SK-MEL-5 (cell line): ENCODE results near the gene TAB3. TPM values are rescaled to one million over a fixed set of nuclear protein-coding genes. Genes with fewer than 3 reads are reported as not detected.
A peak's percentile ranks its signal among the peaks of the same experiment; 100 is the strongest.

Source experiments
- DNase-seq: peaks from one replicate; pipeline ENCODE4 v3.0.0-alpha.2; 2016; ENCODE audit warnings: low read depth, low spot score
- in situ Hi-C: cut with HindIII; loops from 2 replicates; pipeline ENCODE4 v1.10.0; 2016; ENCODE audit warnings: low sequenced_read_pairs, high pct_unique_total_duplicates, low pct_unique_long_range_greater_than_20kb
- total RNA-seq: library from RNA; depleted of rRNA; stranded (reverse); fragments of >200 nt; shearing (Covaris generic); gene quantifications from 2 replicates; pipeline ENCODE4 v1.2.3, GENCODE V29; 2014

TAB3 gene
- total RNA-seq, 1 experiment from 2014 or later, result 28.0 TPM

DNA sequence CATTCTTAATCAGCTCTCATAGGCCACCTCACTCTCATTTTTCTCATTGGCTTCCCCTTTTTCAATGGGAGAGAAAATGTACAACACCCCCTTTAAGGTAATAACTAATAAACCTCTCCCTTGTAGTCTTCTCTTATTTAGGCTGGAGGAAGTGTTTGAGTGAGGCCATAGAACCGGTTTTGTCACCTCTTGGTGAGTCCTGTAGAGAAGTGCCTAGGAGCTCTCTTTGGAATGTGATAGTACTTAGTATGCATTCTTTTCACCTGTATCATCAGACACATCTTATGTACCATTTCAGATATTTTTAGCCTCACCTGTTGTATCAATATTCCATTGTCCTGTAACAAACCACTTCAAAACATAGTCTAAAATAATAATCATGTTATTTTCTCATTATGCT lies 3.5 kb upstream of the TAB3 start:
- in situ Hi-C loops, result no loop called here
- no peak for DNase-seq

DNA sequence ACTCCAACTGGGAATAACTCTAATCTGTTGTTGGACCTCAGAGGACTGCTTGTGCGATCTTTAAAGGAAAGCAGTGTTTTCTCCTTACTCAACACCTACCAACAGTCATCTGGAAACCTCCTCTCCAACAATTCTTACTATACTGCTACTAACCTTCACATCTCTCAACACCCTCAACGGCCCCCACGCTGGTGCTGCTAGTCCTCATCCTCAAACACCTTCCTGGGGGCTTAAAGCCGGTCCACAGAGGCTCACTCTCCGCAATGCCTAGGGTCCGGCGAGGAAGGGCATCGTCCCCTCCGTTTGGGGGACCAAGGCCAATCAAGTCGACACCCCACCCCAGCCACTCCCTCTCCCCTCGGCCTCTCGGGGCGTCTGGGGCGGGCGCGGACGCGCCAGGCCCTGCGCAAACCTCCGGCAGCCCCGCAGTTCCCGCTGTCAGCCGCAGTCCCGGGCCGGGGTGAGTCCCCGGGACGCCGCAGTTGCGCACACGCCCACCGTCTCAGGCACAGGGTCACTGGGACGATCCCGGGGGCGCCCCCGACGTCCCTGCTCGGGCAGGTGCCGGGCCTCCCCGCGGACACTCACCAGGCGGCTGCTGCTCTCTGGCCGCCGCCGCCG lies 418 bp downstream of the TAB3 start:
- in situ Hi-C loops, result no loop called here
- DNase-seq, result peak; percentile 20

DNA sequence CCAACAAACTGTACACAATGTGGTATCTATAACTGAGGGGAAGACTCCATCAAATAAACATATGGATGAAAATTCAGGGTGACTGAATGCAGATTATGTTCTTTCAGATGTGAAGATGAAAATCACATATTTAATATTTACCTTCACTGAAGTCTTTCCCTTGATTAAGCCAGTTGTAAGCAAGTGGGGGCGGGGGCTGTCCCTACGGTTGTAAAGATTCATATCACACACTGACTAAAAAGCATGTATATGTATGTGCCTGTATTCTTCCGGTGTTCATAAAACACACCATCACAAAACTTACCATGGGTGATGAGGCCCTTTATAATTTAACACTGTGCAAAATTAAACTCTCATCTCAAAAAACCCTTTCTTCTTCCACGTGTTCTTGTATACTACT lies 1.3 kb downstream of the TAB3 start:
- in situ Hi-C loops, result no loop called here
- DNase-seq, result no peak

DNA sequence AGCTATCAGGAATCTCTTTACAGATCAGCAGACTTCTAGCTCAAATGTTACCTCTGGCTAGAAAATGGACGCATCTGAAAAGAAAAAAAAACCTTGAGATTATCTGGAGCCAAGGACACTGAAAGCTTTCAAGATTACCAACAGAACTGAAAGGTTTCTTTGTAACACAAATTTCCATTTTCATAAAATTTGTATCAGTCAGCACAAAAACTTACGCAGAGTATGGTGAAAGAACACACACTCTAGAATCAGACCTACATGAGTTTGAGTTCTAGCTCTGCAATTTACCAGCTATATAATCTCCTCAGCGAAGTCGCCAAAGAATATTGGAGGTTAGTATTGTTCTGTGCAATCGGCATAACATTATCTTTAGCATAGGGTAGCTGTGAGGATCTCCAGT lies 1.8 kb downstream of the TAB3 start:
- in situ Hi-C loops, result no loop called here
- peak; percentile 13 for DNase-seq

DNA sequence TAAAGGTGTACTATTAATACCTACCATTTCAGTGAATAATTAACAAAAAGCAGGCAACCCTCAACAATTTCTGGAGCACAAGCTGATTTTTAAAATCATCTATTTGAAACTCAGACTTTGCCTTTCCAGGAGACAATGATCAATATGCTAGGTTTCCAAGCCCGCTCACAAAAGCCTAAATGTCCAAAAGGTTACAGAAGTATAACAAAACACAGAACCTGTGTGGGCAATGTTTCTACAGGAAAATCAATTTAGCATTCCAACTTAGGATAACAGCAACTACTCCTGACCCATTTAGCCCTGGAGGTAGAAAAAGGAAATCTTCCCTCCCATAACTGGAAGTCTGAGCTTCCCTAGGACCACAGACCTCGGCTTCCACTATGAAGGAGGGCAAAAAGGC lies 3.9 kb downstream of the TAB3 start:
- in situ Hi-C loops, result no loop called here
- no peak for DNase-seq

DNA sequence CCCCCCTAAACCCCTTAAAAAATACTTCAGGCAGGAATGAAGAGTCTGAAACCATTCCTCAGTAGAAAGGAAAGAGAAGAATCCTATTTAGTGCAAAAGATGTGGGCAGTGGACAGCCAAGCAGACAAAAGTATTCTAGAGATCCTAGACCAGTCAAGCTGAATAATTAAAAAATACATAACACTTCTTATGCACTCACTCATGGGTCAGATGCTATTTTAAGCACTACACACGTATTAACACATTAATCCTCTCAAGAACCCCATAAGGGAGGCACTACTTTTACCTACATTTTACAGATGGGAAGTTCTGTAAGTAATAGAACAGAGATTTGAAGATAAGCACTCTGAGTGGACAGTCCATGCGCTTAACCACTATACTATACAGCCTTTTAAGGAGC lies 5.9 kb downstream of the TAB3 start:
- in situ Hi-C loops, result no loop called here
- no peak for DNase-seq

DNA sequence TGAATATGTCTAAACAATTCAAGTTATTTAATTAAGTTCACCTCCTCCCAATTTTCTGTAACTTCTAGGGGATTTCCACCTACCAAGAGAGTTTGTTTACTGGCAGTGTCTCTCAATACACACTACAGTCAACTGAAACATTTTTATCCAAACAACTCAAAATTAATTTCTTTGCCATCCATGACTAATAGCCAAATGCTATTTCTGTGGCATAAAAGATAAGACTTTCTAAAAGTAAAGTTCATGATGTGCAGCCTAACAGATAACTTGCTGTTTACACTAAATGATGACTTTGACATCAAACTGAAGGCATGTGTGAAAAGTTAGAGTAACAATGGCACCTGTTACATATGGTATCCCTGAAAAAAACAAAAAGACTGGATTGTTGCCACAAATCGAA lies 7.3 kb downstream of the TAB3 start:
- DNase-seq, result no peak
- in situ Hi-C loops, result no loop called here

DNA sequence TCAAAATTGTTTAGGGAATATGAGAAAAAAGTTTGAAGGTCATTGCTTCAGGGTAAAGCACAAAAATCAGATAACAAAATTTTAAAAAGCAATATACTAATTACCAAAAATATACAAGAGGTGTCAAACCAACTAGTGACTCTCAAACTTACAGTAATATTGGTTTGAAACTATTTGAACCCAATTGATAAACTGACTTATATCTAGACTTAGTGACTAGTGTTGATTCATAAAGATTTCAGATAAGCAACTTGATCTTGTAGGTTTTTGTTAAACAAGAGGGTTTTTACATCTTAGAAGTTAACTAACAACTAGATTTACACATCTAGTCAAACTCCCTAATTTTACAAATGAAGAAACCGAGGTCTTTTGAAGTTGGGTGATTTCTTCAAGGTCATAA lies 7.7 kb downstream of the TAB3 start:
- in situ Hi-C loops, result no loop called here

DNA sequence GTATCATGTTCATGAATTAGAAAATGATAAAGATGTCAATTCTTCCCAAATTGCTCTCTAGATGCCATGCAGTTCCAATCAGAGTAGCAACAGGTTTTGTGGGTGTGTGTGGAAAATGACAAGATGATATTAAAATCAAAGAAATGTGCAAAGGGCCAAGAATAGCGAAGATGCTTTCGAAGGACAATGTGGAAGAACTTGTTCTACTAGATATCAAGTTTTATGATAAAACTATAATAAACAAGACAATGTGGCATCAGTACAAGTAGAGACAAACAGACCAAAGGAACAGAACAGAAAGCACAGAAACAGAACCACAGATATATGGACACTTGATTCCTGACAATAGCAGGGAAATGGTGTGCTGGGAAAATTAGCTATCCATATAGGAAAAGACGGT lies 9.0 kb downstream of the TAB3 start:
- in situ Hi-C loops, result no loop called here

More for the DNA sequence above, 7.7 kb downstream of the TAB3 start:
- DNase-seq, result no peak

DNA sequence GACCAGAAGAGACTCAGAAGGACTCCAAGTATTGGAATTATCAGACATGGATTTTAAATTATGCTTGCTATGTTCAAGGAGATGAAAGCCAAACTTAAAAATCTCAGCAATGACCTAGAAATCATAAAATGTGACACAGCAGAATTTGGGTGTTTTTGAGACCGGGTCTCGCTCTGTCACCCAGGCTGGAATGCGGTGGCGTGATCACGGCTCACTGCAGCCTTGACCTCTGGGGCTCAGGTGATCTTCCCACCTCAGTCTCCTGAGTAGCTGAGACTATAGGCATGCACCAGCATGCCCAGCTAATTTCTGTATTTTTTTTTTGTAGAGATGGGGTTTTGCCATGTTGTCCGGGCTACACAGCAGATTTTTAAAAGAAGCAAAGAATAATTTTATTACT lies 12.7 kb downstream of the TAB3 start:
- no peak for DNase-seq
- in situ Hi-C loops, result no loop called here

More for the DNA sequence above, 9.0 kb downstream of the TAB3 start:
- DNase-seq, result no peak

DNA sequence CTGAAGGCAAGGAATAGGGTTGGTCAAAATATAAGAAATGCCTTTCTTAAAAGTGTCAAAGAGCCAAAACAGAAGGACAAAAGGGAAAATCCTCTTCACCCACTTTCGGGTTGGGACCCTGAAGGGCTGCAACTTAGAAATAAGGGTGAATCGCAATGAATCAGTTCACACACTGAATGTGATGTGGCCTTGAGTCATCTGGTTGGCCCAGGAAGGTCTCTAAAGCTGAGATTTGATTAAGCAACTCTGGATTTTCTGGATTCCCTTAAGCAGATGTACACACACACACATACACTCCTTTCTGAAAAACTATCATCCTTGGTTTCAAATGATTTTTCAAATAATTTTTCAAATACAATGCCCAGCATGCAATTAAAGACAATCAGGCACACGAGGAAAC lies 13.1 kb downstream of the TAB3 start:
- DNase-seq, result no peak
- in situ Hi-C loops, result no loop called here

DNA sequence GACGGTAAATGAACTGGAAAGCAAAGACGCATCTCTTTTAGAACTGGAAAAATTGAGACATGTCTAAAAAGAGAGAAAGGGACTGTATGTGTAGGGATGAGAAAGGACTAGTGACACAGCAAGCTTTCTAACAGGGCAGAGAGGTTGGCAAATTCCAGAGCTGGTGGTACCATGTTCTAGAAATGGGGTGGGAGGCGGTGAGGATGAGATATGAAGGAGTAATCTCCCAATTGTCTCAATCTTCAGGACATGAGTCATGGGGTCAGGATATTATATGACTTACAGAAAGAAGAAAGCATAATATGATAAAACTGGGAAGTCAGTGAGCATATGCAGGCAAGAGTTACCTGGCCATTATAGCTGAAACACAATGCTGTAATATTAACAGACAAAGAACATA lies 14.2 kb downstream of the TAB3 start:
- DNase-seq, result no peak
- in situ Hi-C loops, result no loop called here

DNA sequence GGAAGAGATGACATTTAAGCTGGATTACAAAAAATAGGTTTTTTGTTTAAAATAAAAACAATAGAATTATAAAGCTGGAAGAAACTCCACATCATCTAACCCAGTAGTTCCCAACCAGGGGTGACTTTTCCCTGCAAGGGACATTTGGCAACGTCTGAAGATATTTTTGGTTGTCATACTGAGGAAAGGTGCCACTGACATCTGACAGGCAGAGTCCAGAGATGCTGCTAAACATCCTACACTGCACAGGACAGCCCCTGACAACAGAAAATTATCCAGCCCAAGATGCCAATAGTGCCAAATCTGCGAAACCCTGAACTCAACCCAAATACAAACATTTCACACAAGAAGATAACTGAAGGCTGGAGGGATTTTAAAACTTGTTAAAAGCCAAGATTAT lies 18.5 kb downstream of the TAB3 start:
- in situ Hi-C loops, result no loop called here
- no peak for DNase-seq

DNA sequence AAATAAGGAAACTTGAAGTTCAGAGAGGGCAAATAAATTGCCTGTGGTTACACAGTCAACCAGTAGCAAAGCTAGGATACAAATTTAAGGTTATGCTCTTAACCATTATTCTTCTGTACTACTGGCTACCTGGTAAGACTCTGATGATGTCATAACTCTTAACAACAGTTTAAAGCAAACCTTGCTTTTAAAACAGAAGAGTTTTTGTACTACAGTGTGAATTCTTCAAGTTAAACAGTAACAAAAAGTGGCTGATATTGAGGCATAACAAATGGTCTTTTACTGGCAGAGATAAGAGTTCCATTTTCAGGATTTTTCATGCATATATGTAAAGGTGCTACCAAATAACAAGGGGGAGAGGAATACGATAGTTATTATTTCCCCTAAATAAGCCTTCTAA lies 23.4 kb downstream of the TAB3 start:
- DNase-seq, result no peak
- in situ Hi-C loops, result no loop called here

DNA sequence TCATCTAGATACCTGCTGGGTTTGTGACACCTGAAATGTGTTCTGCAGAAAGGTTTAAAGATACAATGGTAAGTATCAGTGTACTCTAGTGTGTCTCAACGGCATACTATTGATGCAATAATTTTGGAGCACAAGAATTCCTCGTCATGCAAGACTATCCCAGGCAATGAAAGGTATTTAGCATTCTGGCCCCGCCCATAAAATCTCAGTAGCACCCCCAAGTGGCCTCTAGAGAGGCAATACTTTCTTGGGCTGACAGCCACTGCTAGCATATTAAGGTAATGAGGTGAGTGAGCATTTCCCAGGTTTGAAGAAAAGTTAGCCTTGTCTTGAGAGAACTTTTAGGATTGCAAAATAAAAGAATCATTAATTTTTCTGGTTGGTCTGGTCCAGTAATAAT lies 24.0 kb downstream of the TAB3 start:
- peak; percentile 59 for DNase-seq
- in situ Hi-C loops, result no loop called here

DNA sequence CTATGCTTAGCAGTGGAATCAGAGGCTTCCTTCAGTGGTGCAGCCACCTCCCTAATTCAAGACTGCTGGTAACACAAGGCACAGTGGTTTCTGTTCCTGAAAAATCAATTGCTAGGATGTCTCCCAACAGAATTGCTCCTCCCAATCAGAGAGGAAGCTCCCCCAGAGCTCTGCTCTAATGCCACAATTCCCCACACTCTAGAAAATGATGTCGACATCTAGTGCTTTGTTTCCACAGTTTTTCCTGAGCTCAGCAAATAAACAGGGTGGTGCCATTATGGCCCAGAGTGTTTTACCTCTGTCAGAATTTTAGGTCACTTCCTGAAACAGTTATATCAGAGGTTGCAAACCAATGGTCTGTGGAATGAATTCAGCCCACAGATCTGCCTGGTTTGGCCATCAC lies 24.7 kb downstream of the TAB3 start:
- DNase-seq, result no peak

DNA sequence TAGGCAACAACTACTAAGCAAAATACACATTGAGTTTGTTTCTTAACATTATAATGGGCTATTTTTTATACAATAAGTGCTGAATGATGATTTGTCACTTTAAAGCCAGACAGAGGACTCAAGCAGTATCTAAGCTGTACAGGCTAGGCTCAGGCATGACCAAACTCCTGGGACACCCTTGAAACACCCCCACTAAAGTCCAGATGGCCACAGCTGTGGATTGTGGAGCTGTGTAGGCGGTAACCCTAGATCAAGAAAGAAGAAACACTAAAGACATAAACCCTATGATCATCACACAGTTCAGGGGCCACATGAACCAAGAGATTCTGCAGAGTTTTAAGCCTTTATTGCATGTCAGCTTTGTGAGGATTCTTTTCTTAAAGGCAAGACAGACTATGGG lies 25.1 kb downstream of the TAB3 start:
- no peak for DNase-seq
- in situ Hi-C loops, result no loop called here

More for the DNA sequence above, 24.7 kb downstream of the TAB3 start:
- in situ Hi-C loops, result no loop called here

DNA sequence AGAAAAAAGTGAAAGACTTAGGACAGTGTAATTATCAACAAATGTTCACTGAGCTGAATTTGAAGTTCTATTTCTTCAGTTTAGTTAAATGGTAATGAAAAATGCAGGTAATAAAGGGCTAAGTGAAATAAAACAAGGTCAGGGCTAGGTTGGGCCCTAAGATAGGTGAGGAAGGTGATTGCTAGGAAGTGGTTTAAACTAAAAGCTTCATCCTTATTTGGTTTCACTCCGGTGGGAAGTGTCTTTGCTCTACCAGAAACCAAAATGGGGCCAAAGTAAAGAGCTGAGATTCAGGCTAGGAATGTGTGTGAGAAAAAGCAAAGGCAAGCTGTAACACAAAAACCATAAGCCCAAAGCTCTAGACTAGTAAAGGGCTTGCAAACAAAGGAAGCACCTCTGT lies 31.0 kb downstream of the TAB3 start:
- in situ Hi-C loops, result no loop called here
- DNase-seq, result no peak

DNA sequence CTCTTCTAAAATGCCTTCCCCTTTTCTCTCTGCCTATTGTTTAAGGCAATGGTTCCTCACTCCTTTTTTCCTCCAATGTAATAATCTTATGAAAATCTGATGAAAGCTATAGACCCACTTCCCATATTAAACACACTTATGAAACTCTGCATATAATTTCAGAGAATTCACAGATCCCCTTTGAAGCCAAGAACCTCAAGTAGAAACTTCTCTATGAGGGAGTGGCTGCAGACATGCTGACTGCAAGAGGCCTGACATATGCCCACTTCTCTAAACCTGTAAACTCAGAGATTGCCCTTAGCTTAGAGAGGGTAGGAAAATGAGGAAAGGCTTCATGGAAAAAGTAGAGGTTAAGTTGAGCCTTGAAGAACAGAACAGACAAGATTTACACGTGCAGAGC lies 37.6 kb downstream of the TAB3 start:
- DNase-seq, result no peak
- in situ Hi-C loops, result no loop called here

DNA sequence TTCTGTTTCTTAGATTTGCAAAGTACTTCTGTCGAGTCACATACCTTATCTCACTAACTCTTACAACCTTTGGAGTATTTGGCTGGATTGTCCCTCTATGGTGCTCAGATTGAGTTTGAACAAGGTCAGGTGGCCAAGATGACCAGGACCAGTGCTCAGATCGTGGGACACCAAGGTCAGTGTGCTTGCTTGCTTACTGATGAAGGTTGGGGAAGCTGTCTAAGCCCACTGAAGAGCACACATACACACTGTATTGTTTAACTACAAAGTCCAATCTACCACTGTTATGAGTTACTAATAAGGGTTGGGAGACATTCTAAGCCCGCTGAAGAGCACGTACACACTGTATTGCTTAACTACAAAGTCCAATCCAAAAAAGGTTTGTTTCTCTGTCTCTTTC lies 53.7 kb downstream of the TAB3 start:
- DNase-seq, result no peak
- in situ Hi-C loops, result no loop called here
